ENCODE measurements around the gene GLRX.
A peak's percentile ranks its signal among the peaks of the same experiment; 100 is the strongest.

GLRX gene

DNA sequence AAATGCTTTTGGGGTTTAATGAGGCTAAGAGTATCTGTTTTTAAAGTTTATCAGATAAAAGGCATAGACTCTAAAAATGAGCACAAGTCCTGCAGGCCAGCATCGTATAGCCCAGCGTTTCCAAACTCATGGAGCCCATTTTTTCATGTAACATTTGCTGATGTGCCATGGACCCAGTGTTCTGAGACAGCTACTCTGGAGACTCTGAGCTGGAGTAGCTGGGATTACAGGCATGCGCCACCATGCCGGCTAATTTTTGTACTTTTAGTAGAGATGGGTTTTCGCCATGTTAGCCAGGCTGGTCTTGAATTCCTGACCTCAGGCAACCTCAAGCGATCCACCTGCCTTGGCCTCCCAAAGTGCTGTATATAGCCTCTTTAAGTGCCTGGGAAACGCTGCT lies 15.8 kb downstream of the GLRX start:
- no peak for DNase-seq

DNA sequence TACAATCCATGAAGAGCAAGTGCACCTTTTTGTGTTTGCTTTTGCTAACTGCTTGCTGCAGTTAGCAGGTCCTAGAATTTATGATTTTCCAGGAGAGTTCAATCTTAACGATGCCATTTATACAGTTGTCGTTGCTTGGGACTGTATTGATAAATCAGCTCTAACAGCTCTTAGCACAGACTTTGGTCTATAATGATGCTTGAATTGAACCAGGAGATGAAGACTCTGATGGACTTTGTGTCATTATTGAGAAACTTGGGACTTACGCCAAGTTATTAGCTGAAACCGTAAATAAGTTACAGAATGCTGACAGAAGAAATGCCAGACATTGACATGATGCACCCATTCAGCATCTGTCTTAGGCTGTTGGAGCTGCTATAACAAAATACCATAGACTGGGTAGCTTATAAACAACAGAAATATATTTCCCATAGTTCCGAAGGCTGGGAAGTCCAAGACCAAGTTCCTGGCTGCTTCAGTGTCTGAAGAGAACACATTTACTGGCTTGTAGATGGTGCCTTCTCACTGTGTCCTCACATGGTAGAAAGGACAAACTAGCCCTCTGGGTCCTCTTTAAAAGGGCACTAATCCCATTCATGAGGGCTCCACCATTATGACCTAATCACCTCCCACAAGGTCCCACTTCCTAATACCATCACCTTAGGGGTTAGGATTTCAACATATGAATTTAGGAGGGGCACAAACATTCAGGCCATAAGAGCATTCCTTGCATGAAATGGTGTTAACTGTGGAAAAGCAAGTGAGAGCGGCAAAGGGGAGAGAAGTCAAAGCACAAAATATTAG lies 17.6 kb downstream of the GLRX start:
- DNase-seq: no peak

DNA sequence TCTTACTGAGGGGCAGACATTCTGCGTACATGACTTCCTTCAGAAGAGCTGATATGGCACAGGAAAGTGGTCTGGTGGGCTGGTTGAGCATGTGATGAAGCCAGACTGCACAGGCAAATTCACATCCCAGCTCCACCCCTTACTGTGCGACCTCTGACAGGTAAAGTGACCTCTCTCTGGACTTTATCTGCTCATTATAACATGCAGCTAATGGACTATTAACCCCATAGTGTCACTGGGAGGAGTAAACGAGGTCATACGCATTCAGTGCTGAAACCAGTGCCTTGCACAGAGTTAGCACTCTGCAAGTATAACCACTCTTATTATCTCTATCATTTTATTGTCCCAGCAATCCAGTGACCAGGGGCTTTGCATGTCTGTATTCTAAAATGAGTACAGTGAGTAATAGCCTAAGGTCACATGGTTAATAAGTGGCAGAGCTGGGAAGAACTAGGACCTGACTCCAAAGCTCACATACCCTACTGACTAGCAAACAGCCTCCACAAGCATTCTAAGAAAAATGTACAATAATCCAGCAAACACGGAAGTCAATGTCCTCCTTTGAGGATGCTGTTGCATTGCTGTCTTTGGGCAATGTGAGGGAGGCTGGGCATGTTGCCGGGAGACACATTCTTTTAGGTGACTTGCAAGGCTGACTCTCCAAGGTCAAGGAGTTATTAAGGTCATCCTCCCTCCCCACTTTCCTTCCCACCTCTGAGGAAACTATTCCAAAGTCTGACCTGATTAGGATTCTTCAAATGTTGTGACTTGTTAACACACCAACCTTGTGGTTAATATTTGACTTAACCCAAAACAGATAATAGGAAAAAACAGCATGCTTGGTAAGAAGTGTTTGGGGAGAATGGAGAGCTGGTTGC lies 19.0 kb downstream of the GLRX start:
- DNase-seq: no peak

DNA sequence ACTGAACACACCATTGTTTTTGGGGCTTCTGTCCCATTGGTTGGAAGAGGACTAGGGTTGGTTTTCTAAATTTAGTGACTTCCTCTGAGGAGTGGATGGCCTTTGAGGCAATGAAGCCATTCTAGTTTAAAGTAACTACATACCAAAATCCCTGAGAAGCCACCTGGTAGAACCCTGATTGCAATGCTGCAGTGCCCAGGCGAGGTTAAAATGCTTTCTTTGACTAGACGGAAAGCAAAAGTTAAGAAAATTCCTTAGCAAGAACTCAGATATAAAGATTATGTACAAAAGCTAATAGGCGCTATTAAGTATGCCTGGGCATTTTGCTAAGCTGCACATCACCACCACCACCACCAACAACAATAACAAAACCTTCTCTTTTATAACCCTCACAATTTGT lies 20.6 kb downstream of the GLRX start:
- DNase-seq: no peak

DNA sequence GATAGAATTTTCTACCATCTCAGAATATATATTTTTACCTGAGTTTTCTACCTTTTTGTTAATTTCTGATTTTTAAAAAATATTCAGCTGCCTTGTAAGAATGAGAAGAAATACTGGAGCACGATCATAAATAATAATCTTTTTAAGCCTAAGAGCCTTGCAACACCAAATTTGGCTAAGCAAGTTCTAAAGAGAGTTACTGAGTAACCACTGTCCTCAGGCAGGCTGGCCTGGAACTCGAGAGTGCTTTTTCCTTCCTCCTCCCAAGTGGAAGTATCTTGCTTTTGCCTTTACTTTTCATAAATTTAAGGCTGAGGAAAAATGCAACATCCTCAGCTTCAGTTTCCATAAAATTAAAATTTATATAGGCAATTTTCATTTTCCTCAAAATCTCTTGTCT lies 21.0 kb downstream of the GLRX start:
- no peak for DNase-seq

DNA sequence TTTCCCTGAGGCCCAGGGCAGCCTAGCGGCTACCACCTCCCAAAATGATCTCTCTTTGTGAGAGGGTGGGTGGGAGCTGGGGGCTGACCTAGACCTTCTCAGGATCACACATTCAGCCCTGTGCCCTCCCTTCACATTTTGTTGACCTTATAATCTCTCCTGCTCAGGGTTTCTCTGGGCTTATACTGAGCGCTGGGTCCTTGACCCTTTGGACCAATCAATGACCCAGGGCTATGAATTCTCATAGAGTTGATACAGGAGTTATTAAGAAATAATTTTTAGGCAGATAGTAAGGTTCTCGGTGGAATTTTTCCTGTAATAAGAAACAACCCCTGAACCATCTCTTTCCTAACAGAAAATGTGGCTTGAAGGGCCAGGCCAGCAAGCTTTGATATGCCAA lies 22.0 kb downstream of the GLRX start:
- no peak for DNase-seq

DNA sequence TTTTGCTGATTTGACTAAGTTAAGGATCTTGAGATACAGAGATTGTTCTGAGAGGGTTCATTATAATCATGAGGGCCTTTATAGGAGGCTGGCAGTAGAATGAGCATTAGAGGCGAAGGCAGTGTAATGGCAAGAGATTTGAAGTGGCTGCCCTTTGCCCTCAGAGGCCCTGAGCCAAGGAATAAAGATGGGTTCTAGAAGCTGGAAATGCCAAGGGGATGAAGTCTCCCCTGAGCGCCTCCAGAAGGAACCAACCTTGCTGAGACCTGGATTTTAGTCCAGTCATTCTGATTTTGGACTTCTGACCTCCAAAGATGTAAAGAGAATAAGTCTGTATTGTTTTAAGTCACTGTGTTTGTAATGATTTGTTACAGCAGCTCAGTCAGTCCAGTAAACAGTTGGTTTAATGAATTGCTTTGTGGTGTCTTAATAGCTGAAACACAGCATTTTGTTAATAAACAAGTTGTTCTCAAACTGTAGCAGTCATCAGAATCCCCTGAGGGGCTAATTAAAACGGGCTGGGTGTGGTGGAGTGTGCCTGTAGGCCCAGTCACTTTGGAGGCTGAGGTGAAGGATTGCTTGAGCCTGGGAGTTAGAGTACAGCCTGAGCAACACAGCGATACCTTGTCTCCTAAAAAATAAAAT lies 23.2 kb downstream of the GLRX start:
- DNase-seq: no peak

DNA sequence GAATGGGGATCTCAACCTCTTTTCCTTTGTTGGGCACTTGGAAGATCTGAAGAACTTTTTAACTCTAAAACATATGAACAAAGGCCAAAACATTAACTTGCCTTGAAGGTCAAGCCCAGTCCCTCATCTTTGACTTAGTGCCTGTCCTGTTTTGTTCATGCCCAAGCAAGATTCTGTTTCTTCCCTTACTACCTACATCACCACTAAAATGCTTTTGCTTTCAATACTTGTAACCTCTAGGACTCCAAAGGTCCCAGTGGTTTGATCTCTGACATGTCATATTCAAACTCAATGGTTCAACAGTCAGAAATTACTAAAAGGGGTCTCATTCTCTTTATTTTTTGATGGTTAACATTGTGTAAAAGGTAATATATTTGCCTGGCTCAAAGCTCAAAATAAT lies 24.0 kb downstream of the GLRX start:
- no peak for DNase-seq

DNA sequence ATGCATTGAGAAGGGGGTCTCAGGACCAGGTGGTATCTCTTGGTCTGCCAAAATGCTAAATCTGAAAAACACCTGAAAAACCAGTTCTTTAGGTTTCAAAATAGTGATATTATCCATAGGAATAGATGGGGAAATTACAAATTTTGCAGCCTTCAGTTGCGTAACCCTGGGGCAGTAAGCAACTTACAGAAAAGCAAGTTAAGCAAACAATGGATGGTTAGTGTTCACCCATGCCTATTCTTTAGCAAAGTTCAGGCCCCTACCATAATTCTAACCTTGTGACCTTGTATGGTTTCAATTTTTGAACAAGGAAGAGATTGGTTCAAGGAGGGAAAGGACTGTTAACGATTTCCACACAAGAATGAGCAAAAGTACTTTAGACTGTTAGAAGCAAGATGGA lies 24.5 kb downstream of the GLRX start:
- no peak for DNase-seq

DNA sequence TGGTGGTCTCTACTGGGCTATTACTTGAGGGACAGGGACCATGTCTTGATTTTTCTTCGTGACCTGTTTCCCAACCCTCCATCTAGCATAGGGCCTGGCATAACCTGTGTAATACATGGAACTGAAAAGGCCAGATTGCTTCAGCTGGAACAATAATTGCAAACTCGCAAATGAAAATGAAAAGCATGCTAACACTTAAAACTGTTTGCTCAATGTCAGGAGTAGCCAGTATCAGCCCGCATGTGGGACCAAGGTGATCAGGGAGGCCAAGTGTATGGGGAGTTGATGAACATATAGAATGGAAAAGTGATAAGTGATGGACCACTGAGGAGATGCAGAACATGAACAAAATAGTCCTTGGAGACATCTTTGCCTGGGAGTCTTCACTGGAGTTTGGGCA lies 25.2 kb downstream of the GLRX start:
- DNase-seq: no peak

DNA sequence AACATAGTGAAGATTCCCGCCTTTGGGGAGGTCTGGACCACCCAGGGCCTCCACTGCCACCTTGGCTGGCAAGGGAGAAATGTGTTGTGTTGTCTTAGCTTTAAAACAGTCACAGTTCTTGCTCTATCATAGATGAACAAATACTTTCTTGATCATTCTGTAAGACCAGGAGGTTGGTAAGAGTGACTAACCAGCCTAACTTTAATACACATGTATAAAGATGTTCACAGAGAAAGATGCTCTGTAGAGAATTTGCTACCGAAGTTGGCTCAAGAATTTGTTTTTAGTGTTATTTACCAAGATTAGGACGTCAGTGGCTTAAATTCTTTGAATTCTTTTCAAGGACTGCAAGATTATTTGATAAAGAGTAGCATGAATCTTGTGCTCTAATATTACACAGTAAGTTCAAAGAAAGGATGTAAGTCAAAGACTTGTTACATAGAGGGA lies 28.4 kb downstream of the GLRX start:
- no peak for DNase-seq

DNA sequence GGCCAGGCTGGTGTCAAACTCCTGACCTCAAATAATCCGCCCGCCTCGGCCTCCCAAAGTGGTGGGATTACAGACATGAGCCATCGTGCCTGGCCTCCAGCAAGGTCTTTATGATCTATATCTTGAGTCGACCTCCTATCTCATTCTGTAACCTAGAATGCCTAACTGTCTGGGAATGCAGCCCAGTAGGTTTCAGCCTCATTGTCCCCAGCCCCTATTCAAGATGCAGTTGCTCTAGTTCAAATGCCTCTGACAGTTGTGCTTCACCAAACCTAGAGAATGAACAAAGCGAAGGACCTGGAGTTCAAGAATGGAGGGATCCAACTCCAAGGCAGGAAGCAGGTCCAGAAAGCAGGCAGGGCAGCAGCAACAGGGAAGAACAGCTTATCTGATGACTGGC lies 30.8 kb downstream of the GLRX start:
- no peak for DNase-seq

DNA sequence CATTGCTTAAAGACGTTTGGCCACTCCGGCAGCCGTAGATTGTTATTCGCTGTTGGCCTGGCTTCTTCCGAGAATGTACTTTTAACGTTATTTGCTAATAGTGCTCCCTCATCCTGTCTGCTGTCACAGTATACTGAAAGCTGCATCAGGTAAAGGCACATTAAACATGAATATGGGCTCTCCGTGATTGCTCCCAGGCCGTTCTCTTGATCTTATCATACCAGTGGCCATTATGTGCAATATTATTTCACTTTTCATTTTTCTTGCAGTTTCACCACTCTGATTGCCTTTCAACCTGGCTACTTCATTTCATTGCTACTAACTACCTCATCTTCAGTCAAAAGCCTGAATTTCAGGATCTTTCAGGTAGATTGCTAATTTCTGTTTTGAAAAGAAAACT lies 34.0 kb downstream of the GLRX start:
- DNase-seq: no peak

DNA sequence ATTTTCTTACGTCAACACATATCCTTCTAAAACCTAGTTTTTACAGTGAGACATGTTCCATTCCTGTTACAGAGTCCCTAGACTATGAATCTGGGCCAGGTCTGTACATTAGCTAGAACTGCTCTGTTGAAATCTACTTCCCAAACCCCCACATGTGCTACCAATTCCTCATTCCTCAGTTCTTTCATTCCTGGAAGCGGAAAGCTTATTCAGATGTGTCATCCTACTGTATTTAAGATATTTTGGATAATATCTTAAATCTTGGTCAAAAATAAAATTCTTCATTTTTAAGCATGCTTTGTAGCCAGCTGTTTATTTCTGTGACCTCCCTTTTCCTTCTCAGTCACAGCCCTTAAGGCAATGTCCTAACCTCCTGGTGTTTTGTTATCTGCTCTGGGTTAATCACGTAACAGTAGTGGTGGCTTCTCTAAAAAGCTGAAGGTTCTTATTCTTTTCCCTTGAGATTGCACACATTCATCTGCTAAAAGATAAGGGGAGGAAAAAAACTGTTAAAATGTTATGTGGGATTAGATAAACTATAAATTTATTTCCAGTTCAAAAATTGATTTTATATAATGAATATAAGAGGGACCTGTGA lies 35.6 kb downstream of the GLRX start:
- DNase-seq: no peak

DNA sequence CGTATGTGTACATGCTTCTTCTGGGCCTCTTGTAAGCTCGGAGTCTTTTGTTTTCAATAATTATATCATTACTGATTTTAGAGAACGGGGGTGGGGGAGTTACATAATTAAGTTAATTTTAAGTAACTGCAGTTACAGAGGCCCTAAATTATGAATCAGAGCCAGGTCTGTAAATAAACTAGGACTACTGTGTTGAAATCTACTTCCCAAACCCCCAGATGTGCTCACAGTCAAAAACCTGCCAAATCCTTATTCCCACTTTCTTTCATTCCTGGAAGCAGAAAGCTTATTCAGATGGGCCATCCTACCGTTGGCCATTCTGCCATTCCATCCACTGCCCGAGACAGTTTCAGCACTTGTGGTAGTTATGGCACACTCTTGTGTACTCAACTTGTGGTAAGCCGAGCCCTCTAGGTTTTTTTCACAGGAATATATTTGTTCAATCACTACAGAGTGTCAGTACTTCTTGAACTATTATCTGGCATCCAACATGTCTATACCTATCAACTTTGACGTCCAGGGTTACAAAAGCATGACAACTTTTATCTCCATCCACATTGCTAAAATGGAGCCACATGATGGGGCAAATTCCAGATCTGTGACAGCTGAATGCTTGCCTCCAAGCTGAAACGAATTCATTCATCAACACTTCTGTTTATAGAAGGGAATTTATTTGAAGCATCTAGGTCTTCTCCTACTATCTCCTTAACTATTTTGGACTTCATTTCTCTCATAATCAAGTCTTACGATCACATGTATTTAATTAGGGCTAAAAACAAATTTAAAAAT lies 37.8 kb downstream of the GLRX start:
- DNase-seq: no peak

DNA sequence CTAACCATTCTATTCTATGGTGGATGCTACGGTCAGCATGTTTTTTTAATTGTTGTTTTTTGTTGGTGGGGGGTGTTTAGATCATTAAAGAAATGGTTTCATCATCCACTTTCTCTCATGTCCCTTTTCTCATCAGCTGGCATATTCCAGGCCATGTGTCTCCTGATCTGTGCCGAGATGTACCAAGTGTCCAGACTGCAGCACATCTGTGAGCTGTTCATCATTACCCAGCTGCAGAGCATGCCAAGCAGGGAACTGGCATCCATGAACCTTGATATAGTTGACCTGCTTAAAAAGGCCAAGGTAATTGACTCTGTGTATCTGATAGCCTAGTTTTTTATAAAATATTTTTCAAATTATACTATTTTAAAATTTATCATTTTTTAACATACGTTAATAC lies 38.9 kb downstream of the GLRX start:
- no peak for DNase-seq

DNA sequence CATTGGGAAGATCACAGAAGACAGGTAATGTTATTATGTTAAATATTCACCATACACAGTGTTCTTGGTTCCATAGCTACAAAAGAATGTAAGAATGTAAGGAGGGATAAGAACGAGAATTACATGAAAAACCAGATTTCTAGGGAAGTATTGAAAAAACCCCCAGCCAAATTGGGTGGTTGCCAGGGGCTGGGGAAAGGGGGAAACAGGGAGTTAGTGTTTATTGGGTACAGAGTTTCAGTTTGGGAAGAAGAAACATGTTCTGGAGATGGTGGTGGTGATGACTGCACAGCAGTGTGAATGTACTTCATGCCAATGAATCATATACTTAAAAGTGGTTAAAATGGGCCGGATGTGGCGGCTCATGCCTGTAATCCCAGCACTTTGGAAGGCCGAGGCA lies 40.3 kb downstream of the GLRX start:
- no peak for DNase-seq

DNA sequence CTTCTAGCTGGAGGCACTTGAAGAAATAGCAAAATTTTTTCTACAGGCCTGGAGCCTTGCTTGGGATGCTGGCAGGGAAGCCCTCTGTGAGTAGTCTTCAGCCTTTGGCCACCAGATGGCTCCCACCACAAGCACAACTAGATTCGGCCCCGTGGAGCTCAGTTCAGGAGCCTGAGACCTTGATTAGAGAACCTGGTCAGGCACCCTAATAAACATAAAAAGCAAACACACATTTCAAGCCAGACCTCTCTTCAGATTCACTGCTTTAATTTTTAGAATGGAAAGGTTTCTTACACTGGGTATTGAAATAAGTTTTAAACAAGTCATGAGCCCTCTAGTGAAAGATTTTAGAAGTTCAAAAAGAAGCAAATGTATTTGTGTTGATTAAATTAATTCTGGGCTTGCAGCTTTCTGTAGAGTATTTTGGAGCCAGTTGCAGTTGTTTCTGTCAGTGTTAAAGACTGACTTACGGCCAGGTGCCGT lies 41.4 kb downstream of the GLRX start:
- peak; percentile 71 for DNase-seq

DNA sequence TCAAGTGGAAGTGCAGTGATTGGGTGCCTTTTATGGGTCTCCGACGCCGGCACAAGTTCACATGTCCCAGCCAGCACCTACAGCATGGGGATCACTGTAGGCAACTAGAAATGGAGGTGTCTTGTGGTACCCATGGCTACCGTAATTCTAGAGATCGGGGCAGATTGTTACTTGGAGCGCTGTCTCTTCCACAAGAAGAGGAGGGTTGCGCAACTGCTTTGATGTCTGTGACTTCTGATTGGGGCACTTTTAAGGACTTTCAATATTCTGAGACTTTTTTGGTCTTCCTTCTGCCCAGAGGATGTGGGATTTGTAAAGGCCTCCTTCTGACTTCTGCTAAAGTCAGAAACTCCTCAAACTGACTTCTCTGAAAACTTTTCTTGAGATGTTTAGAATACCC lies 41.9 kb downstream of the GLRX start:
- no peak for DNase-seq

DNA sequence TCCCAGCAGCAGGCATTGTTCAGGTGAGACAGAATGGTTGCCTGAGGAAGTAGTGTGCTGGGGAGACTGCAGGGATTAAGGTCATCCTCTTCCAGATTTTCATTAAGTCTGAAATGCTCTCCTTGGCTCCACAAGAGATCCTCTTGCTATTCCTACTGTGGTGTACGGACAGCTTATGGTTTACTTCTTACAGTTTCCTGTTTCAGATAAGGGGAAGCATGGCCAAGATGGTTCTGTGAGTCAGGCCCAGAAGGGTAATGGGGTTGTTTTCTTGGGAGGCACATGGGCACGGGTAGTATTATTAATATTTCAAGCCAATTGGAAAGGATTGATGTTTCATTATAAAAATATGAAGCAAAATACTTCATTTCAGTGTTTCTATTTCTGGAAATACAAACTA lies 42.9 kb downstream of the GLRX start:
- DNase-seq: no peak

DNA sequence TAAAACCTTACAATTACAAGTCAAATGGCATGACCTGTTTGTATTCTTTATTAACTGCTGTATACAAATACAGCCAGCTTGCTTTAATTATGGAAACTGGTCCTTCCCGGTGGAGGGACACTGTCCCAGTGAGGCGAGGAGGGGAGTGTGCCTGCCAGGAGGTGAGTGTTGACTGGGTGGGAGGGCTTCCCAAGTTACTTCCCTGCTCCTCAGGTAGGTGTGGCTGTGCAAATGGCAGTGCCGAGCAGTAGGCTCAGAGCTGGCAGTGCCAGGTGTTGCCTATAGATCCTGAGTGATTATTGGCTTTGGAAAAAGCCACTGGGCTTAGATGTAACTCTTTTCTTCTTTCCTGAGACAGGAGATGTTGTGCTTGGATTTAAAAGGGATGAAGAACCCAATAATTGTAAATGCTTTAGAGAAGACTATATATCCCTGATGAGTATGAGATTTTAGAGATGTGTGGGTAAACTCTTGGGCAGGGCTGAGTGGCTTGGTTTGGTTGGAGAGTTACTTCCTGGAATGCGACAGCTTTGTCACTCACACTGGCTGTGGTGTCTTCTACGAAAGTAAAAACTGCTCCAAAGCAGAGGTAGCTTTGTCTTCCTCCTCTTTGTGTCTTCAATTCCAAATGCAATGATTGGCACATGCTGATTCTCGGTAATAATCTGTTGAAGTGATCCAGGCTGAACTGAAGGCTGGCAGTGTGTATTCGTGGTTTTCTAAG lies 43.7 kb downstream of the GLRX start:
- no peak for DNase-seq

DNA sequence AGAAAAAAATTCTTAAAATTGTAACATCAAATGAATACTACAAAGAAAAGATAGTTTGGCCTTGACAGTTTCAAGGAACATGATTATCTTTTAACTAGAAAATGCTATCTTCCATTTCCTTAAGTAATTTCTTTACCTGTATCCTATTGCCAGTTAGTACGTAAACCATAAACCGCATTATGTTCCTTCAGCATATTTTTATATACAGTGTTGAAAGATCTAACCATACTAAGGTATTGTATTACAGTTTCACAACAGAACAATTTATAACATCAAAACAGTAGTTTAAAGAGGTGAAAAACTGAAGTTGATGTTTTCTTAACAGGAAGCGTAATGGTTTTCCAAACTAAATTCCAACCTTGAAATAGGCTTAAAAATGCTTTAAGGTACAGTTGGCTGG lies 45.1 kb downstream of the GLRX start:
- DNase-seq: no peak
